GM21528 (cell line): ENCODE measurements around the gene CER1.

ENCODE experiments used
- ATAC-seq: cut with Tn5 transposase; IDR thresholded peaks from one replicate; pipeline ENCODE4 v1.9.1; 2021; ENCODE audit warnings: mild to moderate bottlenecking, moderate library complexity; ENCODE audit not compliant: unreplicated experiment, low FRiP score

The CER1 gene, protein sequence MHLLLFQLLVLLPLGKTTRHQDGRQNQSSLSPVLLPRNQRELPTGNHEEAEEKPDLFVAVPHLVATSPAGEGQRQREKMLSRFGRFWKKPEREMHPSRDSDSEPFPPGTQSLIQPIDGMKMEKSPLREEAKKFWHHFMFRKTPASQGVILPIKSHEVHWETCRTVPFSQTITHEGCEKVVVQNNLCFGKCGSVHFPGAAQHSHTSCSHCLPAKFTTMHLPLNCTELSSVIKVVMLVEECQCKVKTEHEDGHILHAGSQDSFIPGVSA

DNA sequence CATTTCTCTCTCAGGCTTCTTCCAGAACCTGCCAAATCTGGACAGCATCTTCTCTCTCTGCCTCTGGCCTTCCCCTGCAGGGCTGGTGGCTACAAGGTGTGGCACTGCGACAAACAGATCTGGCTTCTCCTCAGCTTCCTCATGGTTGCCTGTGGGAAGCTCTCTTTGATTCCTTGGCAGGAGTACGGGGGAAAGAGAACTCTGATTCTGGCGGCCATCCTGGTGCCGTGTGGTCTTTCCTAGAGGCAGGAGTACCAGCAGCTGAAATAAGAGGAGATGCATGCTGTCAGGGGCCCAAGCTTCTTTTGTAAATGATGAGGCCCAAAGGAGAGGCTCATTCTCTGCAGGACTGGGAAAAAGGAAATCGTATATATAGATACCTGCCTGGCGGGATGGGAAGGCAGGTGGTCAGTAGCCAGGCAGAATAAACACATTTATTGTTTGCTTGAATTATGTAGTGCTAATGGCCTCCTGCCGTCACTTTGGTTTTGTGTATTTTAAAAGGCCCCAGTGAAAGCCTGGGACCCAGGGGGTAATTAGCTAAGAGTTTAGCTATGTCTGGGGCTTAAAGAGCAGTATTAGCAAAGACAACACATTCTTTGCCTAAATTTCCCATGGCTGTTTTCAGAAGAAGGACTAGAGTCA, at the start of gene CER1:
Gene CER1 (minus strand): TSS at position 343 of the 645 bp plus-strand sequence. CDS start 61 bp downstream, at position 282.
- ATAC-seq, result no peak

DNA sequence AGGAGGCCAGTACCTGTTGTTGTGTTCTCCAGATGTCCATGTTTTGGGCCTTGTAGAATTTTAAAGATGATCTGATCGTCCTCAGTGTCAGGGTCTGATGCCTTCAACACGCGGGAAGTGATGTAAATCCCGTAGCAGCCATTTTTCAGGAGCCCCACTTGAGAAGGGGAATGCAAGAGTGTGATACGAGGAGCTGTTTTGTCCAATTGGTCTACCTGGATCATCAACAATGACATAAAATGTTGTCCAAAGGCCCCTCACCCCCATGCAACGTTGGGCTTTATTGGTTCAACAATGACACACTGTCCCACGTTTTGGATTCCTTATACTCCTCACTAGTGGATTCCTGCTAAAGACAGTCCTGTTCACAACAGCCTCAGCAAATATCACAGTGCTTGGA, 48.1 kb upstream of the CER1 start:
- no peak for ATAC-seq

DNA sequence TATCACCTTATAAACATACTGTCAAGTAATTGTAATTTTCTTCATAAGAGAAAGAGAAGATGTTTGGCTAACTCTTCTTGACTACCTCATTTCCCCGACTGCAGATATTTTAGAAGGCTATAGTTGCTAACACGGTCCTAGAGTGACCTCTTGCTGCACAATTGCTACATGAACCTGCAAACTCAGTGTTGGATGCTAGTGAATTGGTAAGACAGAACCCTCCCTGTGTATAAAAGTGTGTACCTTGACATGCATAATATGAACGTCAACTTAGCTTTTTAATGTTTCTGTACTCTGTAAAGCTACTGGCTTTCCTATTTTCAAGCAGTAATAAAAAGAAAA, 46.7 kb upstream of the CER1 start:
- no peak for ATAC-seq

DNA sequence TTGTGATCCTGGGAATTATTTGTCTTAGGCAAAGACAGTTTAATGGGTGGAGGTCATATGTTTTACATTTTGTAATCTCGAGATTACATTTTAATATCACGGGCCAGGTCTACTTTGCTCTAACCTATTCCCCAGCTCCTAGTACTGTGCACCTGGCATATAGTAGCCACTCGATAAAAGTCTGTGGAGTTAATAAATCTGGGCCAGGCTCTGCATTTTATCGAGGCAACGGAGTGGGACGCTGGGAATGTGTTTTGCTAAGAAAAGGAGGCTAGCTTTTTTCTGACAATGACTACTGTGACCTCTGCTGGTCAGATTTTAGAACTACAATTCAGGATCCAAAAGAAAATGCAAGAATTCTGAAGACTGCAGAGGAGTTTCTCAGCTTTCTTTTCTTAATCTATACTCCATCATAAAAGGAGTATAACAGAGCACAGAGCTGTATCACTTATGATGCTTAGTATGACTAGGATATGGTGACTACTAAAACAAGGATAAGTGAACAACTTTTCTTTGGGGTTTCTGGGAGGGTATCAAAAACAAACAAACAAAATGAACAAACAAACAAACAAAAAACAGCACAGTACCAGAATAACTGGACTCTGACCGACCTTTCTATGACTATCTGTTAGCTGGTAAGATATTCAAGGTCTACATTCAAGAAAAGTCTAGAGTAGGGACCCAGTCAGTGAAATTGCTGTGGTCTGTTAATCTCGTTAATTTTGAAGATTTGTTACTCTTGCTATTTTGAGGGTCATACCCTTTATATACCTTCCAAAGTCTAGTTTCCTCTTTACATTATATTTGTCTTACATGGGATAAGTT, 46.1 kb upstream of the CER1 start:
- ATAC-seq, result no peak

DNA sequence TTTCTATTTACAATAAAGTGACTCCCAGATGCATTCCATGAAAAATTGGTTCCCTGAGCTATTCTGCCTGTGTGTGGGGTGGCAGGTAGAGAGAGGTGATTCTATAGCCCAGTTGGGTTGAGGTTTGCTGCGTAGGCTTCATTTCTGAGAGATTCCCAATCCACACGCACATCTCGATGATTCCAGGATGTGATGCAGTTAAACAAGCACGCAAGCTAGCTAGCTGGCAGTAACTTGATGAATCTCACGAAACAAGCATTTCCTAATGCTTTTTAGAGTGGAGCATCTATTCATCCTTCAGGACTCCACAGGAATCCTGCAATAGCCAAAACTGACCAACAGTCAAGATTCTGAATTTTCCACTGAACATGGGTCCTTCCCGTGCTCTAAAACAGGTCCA, 43.8 kb upstream of the CER1 start:
- no peak for ATAC-seq

DNA sequence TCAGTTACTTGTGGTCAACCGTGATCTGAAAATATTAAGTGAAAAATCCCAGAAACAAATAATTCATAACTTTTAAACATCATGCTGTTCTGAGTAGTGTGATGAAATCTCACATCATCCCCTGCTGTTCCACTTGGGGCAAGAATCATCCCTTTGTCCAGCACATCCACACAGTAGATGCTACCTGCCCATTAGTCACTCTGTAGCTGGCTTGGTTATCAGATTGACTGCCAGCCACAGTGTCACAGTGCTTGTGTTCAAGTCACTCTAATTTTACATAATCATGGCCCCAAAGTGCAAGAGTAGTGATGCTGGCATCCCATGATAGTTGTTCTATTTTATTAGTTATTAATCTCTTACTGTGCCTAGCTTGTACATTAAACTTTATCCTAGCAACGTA, 39.1 kb upstream of the CER1 start:
- no peak for ATAC-seq

DNA sequence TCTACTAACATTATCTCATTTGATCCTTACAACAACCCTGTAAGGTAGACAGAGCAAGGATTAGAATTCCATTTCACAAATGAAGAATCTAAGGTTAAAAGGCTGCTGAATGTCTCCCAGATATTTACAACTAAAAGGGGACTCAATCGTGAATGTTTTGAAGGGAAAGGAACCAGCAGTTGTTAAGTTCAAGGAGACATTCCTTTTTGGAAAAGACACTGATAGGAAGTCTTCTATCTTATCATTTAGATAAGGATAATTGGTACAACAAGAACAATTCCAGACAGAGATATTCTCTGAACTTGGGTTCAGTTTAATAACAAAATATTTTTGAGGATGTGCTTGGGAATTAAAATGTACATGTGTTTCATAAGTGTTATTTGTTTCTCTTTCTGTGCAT, 37.5 kb upstream of the CER1 start:
- ATAC-seq, result no peak

DNA sequence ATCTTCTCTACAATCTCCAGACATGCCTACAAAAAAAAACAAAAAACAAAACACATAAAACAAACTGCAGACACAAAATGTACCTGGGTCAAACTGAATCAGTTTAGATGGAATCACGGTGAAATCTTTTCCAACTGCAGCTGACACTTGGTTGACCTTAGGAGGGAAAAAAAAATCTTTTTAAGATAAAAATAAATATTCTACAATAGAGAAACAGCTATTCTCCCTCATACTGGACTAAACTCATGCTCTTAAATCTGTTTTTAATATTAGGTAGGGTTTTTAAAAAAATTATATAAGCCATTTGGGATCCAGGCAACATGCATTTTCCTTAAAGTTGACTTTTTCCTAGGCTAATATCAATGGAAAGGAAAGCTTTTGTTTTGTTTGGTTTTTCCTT, 33.8 kb upstream of the CER1 start:
- no peak for ATAC-seq

DNA sequence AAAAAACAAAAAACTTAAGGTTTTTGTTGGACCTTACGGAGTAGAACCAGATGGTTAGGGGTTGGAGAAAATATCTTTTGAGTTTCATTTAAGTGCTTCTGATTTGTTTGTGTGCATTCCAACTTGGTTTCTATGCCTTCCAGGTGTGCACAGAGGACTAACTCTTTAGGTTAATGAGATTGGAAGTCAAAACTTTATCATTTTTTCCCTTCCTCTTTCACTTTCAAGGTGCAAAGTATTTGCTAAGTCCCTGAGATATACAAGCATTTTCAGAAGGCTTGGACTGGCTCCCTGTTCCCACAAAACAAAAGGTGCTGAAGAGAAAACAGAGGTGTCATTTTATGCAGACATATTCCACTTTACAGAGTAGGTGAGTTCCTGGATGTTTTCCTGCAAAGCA, 30.3 kb upstream of the CER1 start:
- no peak for ATAC-seq

DNA sequence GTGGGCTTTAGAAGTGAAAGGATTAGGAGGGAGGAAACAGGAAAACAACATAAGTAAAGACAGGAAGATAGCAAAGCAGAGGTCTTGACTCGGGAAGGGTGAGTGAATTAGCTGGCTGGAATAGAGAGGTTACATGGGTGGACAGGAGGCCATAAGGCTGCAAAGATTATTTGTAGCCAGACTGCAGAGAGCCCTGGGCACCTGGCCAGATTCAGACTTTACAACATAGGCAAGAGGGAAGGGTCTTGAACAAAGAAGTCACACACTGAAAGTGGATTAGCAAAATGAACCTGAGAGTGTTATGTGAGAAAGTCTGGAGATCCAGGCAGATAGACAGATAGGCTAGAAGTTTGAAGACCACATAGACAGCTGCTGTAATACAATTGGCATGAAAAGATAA, 29.7 kb upstream of the CER1 start:
- ATAC-seq, result no peak

DNA sequence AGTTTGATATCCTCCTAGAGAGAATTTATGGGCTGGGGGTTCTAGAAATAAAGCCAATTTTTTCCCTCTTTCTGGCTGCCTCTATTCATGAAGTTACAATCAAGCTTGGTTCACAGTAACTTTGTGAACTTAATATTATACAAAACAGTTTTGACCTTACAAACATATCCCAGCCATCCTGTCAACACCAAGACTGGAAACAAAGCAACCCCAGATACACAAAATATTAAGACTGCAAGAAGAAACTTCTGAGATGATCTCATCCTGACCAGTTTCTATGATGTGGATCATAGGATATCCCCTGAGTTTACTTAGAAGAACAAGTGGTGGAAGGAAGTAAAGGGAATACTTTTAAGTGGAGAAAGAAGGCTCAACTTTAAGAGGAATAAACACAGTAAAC, 28.3 kb upstream of the CER1 start:
- no peak for ATAC-seq

DNA sequence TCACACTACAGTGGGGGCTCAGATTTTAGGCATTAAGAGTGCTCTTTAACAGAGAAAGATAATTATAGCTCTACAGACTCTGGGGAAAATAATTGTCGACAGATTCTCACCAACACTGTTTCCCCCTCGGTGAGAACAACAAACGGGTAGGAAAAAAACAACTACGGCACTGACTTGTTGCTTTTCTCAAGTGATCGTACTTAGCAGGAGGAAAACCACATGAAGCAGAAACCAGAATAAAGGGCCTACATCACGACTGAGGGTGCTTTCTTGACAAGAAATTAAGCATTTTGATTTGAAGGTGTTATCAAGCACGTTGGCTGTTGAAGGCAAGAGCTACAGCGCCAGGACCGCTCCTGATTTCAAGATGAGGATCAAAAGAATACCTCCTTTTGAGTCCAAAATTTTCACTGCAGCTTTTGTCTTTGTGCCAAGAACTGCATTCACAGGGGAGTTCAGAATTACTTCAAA, 27.2 kb upstream of the CER1 start:
- ATAC-seq, result no peak

DNA sequence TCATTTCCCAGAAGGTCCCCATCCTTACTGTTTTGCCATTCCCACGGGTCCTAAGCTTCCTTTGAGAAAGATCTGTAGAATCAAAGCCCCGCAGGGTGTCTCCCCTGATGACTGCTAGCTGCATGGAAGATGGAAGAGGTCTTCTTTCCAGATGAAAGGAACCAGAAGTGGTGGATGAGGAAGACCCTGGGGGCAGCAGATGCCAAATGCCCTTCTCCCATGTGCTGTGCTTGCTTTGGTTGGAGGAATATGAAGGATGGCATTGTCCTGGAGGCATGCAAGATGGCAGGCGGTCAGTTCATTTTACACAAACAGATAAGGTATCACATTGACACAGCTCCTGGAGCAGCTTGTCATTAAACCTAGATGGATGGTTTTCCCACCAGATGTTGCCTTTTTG, 25.8 kb upstream of the CER1 start:
- ATAC-seq, result no peak

DNA sequence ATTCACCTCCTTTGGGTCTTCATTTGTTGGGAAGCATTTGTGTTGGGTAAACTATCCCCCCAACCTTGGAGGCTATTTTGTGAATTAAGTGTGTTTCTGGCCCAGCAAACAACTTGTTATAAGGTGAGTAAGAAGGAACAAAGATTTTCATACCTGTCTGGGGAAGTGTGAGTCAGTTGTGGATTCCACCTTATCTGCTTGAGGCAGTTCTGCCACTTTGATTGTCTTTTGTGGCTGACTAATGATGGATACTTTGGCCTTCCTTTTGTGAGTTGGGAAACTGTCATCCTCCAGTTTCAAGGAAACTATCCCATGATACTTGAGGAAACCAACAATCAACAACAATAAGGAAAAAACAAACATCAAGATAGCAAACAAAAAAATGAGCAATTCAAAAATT, 24.6 kb upstream of the CER1 start:
- no peak for ATAC-seq

DNA sequence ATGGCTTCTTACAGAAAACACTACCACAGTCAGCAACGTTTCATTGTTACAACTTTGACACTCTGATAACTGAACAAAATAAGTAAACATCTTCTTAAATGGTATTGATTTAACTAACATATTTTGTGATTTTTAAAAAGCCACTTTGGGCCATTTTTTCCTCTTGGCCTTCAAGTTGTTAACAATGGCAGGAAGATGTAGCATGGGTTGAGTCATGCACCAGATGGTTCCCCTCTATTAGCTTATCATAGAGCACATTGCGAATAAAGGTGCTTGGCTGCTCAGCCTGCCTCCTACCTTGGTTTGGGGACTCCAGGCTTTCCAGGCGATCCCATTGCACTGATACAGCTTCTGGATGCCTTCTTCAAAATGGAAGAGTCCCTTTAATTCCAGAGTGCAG, 24.1 kb upstream of the CER1 start:
- ATAC-seq, result no peak

DNA sequence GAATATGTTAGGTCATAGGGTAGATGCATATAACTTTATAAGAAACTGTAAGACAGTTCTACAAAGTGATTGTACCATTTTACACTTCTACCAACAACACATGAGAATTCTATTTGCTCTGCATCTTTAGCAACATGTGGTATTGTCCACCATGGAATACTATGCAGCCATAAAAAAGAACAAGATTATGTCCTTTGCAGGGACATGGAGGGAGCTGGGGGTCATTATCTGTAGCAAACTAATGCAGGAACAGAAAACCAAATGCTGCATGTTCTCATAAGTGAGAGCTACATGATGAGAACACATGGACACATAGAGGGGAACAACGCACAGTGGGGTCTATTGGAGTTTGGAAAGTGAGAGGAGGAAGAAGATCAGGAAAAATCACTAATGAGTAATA, 22.2 kb upstream of the CER1 start:
- no peak for ATAC-seq

DNA sequence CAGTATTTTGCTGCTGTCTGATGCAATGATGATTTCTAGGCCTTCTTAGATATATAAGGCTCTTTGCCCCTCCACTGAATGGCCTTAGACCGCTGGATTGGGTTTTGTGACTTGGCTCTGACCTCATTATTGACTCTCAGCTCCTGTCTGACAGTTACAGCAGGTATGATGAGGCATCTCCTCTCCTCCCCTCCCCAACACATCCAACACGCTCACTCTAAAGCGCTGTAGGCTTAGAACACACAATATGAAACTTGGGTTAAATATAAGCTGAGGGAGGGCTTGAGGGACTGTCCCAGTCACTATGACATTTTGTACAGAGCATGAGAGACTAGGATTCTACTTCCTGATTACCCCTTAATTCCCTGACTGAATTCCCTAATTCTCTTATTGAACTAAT, 18.8 kb upstream of the CER1 start:
- ATAC-seq, result peak; percentile 85

DNA sequence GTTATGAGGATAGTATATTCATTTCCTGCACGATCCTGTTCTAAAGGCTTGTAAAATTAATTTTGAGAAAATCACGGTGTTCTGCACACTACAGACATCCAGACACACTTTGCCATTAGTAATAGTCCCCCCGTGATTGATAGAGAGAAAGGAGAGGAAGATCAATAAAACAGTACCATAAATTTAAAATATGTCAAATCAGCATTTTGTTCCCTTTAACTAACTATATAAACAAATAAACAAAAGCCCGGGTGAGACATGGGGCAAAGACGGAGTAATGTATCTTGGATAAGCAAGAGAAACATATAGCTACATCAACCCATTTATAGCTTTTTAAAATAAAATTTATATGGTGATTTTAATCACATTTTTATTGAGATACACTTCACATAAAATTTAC, 10.6 kb upstream of the CER1 start:
- ATAC-seq, result no peak

DNA sequence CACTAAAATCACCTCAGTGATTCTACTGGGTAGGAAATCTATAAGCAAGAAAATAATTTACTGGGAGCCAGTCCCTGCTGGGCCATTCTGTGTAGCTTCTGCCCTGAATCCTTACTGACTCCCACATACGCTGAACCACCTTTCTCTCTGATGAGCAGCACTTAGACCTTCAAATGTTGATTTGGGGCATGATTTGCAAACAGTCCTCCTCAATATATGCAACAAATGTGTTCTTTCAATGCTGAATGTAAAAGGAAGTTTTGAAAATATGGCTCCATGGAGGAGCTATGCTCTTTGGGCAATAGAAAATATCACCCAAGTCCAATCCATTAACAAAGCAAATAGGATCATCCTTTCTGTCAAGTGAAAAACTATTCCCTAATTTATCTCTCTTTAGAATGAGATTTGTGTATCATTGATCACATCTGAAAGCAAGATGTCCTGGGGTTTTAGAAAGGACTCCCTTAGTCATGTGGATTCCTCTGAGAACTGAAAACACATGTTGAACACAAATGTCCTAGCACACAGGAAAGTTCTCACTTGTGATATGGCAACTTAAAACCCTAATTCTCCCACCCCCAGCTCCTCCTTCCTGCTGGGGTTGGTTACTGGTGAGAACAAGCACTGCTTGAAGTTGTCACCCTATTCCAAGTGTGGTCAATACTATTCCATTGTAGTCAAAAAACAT, 8.9 kb upstream of the CER1 start:
- ATAC-seq, result no peak

DNA sequence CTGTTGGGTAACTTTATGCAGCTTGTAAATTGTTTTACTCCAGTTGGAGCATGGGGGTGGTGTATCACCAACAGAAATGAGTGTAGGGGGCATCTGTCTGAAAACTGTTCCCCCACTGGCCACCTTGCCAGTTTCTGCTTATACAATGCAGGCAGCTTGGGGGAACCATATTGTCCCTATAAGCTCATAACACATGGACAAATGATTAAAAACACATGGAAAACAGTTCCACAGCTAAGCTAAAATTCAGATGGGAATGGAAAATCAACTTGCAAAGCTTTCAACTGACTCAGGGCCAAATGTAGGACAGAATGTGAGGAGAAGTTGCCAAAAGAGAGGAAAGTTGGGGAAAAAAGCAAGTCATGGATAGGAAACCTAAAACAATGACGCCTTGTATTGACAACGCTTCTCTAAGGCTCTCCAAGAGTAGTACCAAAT, 7.9 kb upstream of the CER1 start:
- ATAC-seq, result no peak

DNA sequence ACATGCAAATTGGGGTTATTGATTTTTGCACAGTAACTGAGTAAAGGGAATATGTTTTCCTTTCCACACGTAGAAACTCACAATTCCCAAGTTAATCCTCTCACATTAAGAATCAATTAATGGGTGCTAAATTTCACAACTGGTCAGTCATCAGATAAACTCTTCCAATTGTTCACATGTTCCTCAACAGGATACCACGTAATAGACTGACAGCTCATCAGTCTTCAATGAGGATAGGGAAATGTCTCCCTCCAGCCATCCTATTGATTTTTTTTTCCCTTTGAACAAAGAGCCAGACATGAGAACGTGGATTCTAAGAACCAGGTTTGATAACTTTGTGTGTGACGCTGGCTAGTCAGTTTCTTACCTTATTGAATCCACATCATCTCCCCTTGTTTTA, 768 bp upstream of the CER1 start:
- ATAC-seq, result no peak
